Measurements from ENCODE around the gene ANKRD24. TPM values are rescaled to one million over a fixed set of nuclear protein-coding genes. Genes with fewer than 3 reads are reported as not detected.
A peak's percentile ranks its signal among the peaks of the same experiment; 100 is the strongest.

ANKRD24 gene
- total RNA-seq, 4 donors from 2014 or later, result 0.30 to 1.7 (median 0.61) TPM

- H3K36me3 ChIP-seq, result peaks cover 0 to 47% (median 0%) of the 10 kb centered on the region in 3 donors
- no peak for DNase-seq (ENCODE audit: low spot score in 2 of 2)
- no peaks in the 10 kb centered on the region for H3K27me3 ChIP-seq
- peak overlapping the region in 1 of 4 donors; percentile 78 for H3K27ac ChIP-seq
- peaks cover 0 to 30% (median 15%) of the 10 kb centered on the region in 4 donors for H3K4me1 ChIP-seq
- TF ChIP-seq EP300 (IDR thresholded peaks at IDR 0.05) (no peak), POLR2A (IDR thresholded peaks at IDR 0.05) (no peak), CTCF (IDR thresholded peaks at IDR 0.05) (no peak)
- WGBS, 2 donors, result 70 to 77% methylated on average over 2 of the region's 2 CpGs
- no peaks in the 10 kb centered on the region for H3K9me3 ChIP-seq
- H3K4me3 ChIP-seq, result peak overlapping the region in 2 of 4 donors; percentile 87 to 93
Measured at GRCh38 chr19:4181053-4181508, 1.4 kb upstream of the ANKRD24 start.

GRCh38 chr19:4183967-4184717 is 1.7 kb downstream of the ANKRD24 start:
- H3K4me1 ChIP-seq, result peaks cover 0 to 30% (median 15%) of the 10 kb centered on the region in 4 donors
- WGBS, 2 donors, result 30 to 39% methylated on average over 23 of the region's 23 CpGs
- TF ChIP-seq EP300 (IDR thresholded peaks at IDR 0.05), result no peak
- TF ChIP-seq CTCF (IDR thresholded peaks at IDR 0.05), result no peak
- no peak for TF ChIP-seq POLR2A (IDR thresholded peaks at IDR 0.05)
- no peaks in the 10 kb centered on the region for H3K9me3 ChIP-seq
- no peak overlapping the region for H3K27ac ChIP-seq
- H3K36me3 ChIP-seq, result peaks cover 0 to 16% (median 0%) of the 10 kb centered on the region in 3 donors
- no peak for DNase-seq (ENCODE audit: low spot score in 2 of 2)
- H3K4me3 ChIP-seq, result no peak overlapping the region
- H3K27me3 ChIP-seq, result peaks cover 0 to 17% of the 10 kb centered on the region in 2 donors

GRCh38 chr19:4184718-4185352 is 2.3 kb downstream of the ANKRD24 start:
- no peak for DNase-seq (ENCODE audit: low spot score in 2 of 2)
- Histone ChIP-seq H3K36me3 (peaks cover 0 to 9% (median 0%) of the 10 kb centered on the region in 3 donors), H3K9me3 (no peaks in the 10 kb centered on the region), H3K27me3 (peaks cover 0 to 17% of the 10 kb centered on the region in 2 donors), H3K4me1 (peaks cover 0 to 30% (median 15%) of the 10 kb centered on the region in 4 donors), H3K27ac (no peak overlapping the region), H3K4me3 (no peak overlapping the region)
- TF ChIP-seq POLR2A (IDR thresholded peaks at IDR 0.05), result no peak
- no peak for TF ChIP-seq CTCF (IDR thresholded peaks at IDR 0.05)
- TF ChIP-seq EP300 (IDR thresholded peaks at IDR 0.05), result no peak
- 96 to 97% methylated on average over 2 of the region's 2 CpGs for WGBS, 2 donors

- no peak for DNase-seq (ENCODE audit: low spot score in 2 of 2)
- Histone ChIP-seq H3K27ac (no peak overlapping the region), H3K36me3 (peaks cover 0 to 2% (median 0%) of the 10 kb centered on the region in 3 donors), H3K4me3 (no peak overlapping the region), H3K4me1 (peaks cover 0 to 27% (median 15%) of the 10 kb centered on the region in 4 donors), H3K27me3 (peaks cover 0 to 17% of the 10 kb centered on the region in 2 donors), H3K9me3 (no peaks in the 10 kb centered on the region)
- TF ChIP-seq POLR2A (IDR thresholded peaks at IDR 0.05), result no peak
- TF ChIP-seq CTCF (IDR thresholded peaks at IDR 0.05), result no peak
- no peak for TF ChIP-seq EP300 (IDR thresholded peaks at IDR 0.05)
- WGBS, 2 donors, result 59 to 61% methylated on average over 8 to 9 of the region's 9 CpGs
Measured at GRCh38 chr19:4185413-4186086, 3.1 kb downstream of the ANKRD24 start.

Measured in tibial nerve (tissue), 4 donors.